IMR-90 (cell line): ENCODE measurements around the gene UBA52. TPM values are rescaled to one million over a fixed set of nuclear protein-coding genes. Genes with fewer than 3 reads are reported as not detected.
A peak's percentile ranks its signal among the peaks of the same experiment; 100 is the strongest.

Experiments used
- ATAC-seq: fragments of 200-7000 bp; cut with Tn5 transposase; 2 replicates; pipeline ENCODE4 v1.9.1; 2020; ENCODE audit warnings: low read depth, mild to moderate bottlenecking, moderate library complexity
- BruUV-seq: library from RNA; stranded (reverse); fragments of 400-500 nt; replicated peaks from 2 replicates; lab custom pipeline; 2021; lab: Mats Ljungman, UMichigan
- CTCF ChIA-PET: fragments of 300-600 bp; formaldehyde crosslinking; extraction: SDS; loops from one replicate; lab custom pipeline; 2021; ENCODE audit warnings: antibody characterized with exemption; lab: Yijun Ruan, JAX
- POLR2A ChIA-PET: fragments of 300-600 bp; sonication (Branson Sonifier 250); formaldehyde crosslinking; loops from one replicate; lab custom pipeline; 2022; ENCODE audit warnings: antibody characterized with exemption; ENCODE audit not compliant: unreplicated experiment; lab: Charles Lee
- DNase-seq: peaks from one replicate; pipeline ENCODE4 v3.0.0; 2013
- H2AFZ ChIP-seq: replicated peaks from 2 replicates; pipeline ENCODE3; 2013; ENCODE audit warnings: low read length, mild to moderate bottlenecking; ENCODE audit not compliant: poor library complexity
- H2AK5ac ChIP-seq: 2 replicates; pipeline ENCODE4 v1.6.1; 2013; ENCODE audit warnings: low read depth, low read length, inconsistent platforms
- H2AK9ac ChIP-seq: replicated peaks from 2 replicates; pipeline ENCODE3; 2013; ENCODE audit warnings: mild to moderate bottlenecking, low read depth, low read length, moderate library complexity; ENCODE audit not compliant: poor library complexity
- H2BK120ac ChIP-seq: 2 replicates; pipeline ENCODE4 v1.6.1; 2013; ENCODE audit warnings: low read depth, low read length, inconsistent platforms
- H2BK15ac ChIP-seq: 3 replicates; pipeline ENCODE4 v1.6.1; 2013; ENCODE audit warnings: low read depth, low read length, inconsistent platforms
- H2BK20ac ChIP-seq: 2 replicates; pipeline ENCODE4 v1.6.1; 2013; ENCODE audit warnings: low read depth, mild to moderate bottlenecking, inconsistent platforms, low read length, moderate library complexity
- H2BK5ac ChIP-seq: 2 replicates; pipeline ENCODE4 v1.6.1; 2013; ENCODE audit warnings: mild to moderate bottlenecking, low read depth, low read length, inconsistent platforms; ENCODE audit not compliant: poor library complexity, severe bottlenecking
- H3K14ac ChIP-seq: replicated peaks from 2 replicates; pipeline ENCODE4 v1.6.1; 2013; ENCODE audit warnings: low read depth, low read length, inconsistent platforms
- H3K18ac ChIP-seq: 2 replicates; pipeline ENCODE4 v1.6.1; 2013; ENCODE audit warnings: low read depth, low read length, control low read depth
- H3K23ac ChIP-seq: 2 replicates; pipeline ENCODE4 v1.6.1; 2013; ENCODE audit warnings: low read depth, low read length, inconsistent platforms
- H3K27ac ChIP-seq: 2 replicates; pipeline ENCODE4 v1.5.1; 2013; ENCODE audit warnings: mild to moderate bottlenecking, control low read depth, low read length; ENCODE audit not compliant: insufficient read depth
- H3K27me3 ChIP-seq: 2 replicates; pipeline ENCODE4 v1.6.1; 2013; ENCODE audit warnings: low read length; ENCODE audit not compliant: control insufficient read depth, insufficient read depth
- H3K36me3 ChIP-seq: 2 replicates; pipeline ENCODE4 v1.6.1; 2013; ENCODE audit warnings: low read length, mixed read lengths; ENCODE audit not compliant: control insufficient read depth, insufficient read depth
- H3K4ac ChIP-seq: 2 replicates; pipeline ENCODE4 v1.6.1; 2013; ENCODE audit warnings: low read depth, low read length, inconsistent platforms
- H3K4me1 ChIP-seq: 2 replicates; pipeline ENCODE4 v1.6.1; 2013; ENCODE audit warnings: low read length, mixed read lengths; ENCODE audit not compliant: control insufficient read depth, insufficient read depth
- H3K4me2 ChIP-seq: 2 replicates; pipeline ENCODE4 v1.6.1; 2013; ENCODE audit warnings: low read depth, mild to moderate bottlenecking, control low read depth, low read length, moderate library complexity
- H3K4me3 ChIP-seq: 2 replicates; pipeline ENCODE4 v1.5.1; 2013; ENCODE audit warnings: low read depth, mild to moderate bottlenecking, control low read depth, low read length, moderate library complexity; ENCODE audit not compliant: insufficient read depth
- H3K56ac ChIP-seq: 2 replicates; pipeline ENCODE4 v1.6.1; 2013; ENCODE audit warnings: low read length, inconsistent platforms; ENCODE audit not compliant: insufficient read depth; ENCODE audit errors: extremely low read depth
- H3K79me1 ChIP-seq, 2 experiments: 2 replicates each; pipeline ENCODE4 v1.6.1; 2013; ENCODE audit warnings: low read length in 2 of 2, inconsistent platforms in 1 of 2, low read depth in 1 of 2
- H3K9ac ChIP-seq: 2 replicates; pipeline ENCODE4 v1.6.1; 2013; ENCODE audit warnings: low read depth, low read length, control low read depth
- H3K9me1 ChIP-seq: 2 replicates; pipeline ENCODE4 v1.6.1; 2013; ENCODE audit warnings: low read length, inconsistent platforms; ENCODE audit not compliant: insufficient read depth
- H3K9me3 ChIP-seq: 2 replicates; pipeline ENCODE4 v1.6.1; 2013; ENCODE audit warnings: low read length; ENCODE audit not compliant: control insufficient read depth, insufficient read depth
- H4K20me1 ChIP-seq: 2 replicates; pipeline ENCODE4 v1.6.1; 2013; ENCODE audit warnings: low read length, inconsistent platforms; ENCODE audit not compliant: insufficient read depth
- H4K5ac ChIP-seq: 2 replicates; pipeline ENCODE4 v1.6.1; 2013; ENCODE audit warnings: mild to moderate bottlenecking, low read depth, low read length, control low read depth
- H4K8ac ChIP-seq, 2 experiments: 2 replicates each; pipeline ENCODE4 v1.6.1; 2013; ENCODE audit warnings: low read depth in 2 of 2, low read length in 2 of 2, control low read depth in 1 of 2, inconsistent platforms in 1 of 2
- H4K91ac ChIP-seq: 2 replicates; pipeline ENCODE4 v1.6.1; 2013; ENCODE audit warnings: low read depth, low read length, inconsistent platforms; ENCODE audit not compliant: insufficient read depth
- ELK1 ChIP-seq: fragments of 150-350 bp; IDR thresholded peaks from 2 replicates; pipeline ENCODE4 v1.6.1; 2016; ENCODE audit warnings: low read depth, mild to moderate bottlenecking, low read length, moderate library complexity, borderline replicate concordance
- RCOR1 ChIP-seq: IDR thresholded peaks from 2 replicates; pipeline ENCODE4 v1.6.1; 2012; ENCODE audit warnings: mild to moderate bottlenecking, low read length, improper control_type of control experiment; ENCODE audit not compliant: insufficient replicate concordance
- WGBS, 2 experiments: methylation state at CpG; one replicate each; pipeline versions ENCODE4 v1.1.5 to v1.1.7; 2013; ENCODE audit warnings: missing lambda C conversion rate in 2 of 2; ENCODE audit not compliant: insufficient read length in 1 of 2; ENCODE audit errors: extremely low coverage in 2 of 2; 5-methylcytosine and 5-hydroxymethylcytosine counted together
- dilution Hi-C: fragments of 300-500 bp; cut with HindIII; formaldehyde crosslinking; loops from one replicate; pipeline ENCODE4 v1.14.3; 2018; ENCODE audit warnings: low sequenced_read_pairs; ENCODE audit not compliant: unreplicated experiment
- in situ Hi-C: fragments of 300-500 bp; cut with MboI; formaldehyde crosslinking; loops from 3 replicates; pipeline ENCODE4 v1.14.3; 2019; ENCODE audit warnings: low sequenced_read_pairs, inconsistent platforms, mixed read lengths
- intact Hi-C: fragments of 100-400 bp; cut with micrococcal nuclease; formaldehyde crosslinking; loops from 2 replicates; pipeline ENCODE4 v1.10.0; 2022
- polyA plus RNA-seq, 3 experiments: library from polyadenylated mRNA; depleted of rRNA; stranded (reverse); fragments of >200 nt; gene quantifications; 2 replicates each; pipeline ENCODE4 v1.2.3, GENCODE V29; 2012; ENCODE audit warnings: low replicate concordance in 1 of 3
- total RNA-seq: library from RNA; depleted of rRNA; stranded (reverse); fragments of >200 nt; gene quantifications from 2 replicates; pipeline ENCODE4 v1.2.3, GENCODE V29; 2012

Gene UBA52
- total and polyA plus RNA-seq, 2 of the 4 experiments (the other 2 are of a cell fraction) = 1,030 to 3,008 TPM

GRCh38 chr19:18541258-18541991, 30.2 kb upstream of the UBA52 start:
- DNase-seq (no peak), ATAC-seq (no peak)
- Histone ChIP-seq H4K20me1 (no peaks in the 10 kb centered on the region), H2AFZ (peak overlapping the region; percentile 58), H4K5ac (no peak overlapping the region), H2AK9ac (no peak overlapping the region), H2BK120ac (no peak overlapping the region), H3K23ac (no peak overlapping the region), H2BK15ac (no peak overlapping the region), H3K18ac (no peak overlapping the region), H3K4me1 (peaks cover 7% of the 10 kb centered on the region), H3K36me3 (peaks cover 38% of the 10 kb centered on the region), H3K27me3 (no peaks in the 10 kb centered on the region), H3K4me3 (no peak overlapping the region), H2BK5ac (no peak overlapping the region), H2BK20ac (no peak overlapping the region), H3K14ac (no peak overlapping the region), H3K27ac (no peak overlapping the region), H4K8ac (no peak overlapping the region), H3K9ac (no peak overlapping the region), H3K4me2 (no peak overlapping the region; the same call in 1 of the 2 replicates), H3K9me1 (peaks cover 13% of the 10 kb centered on the region), H3K56ac (no peak overlapping the region), H3K79me1 (peaks cover 20 to 34% of the 10 kb centered on the region in 2 experiments), H3K9me3 (no peaks in the 10 kb centered on the region), H4K91ac (no peak overlapping the region), H2AK5ac (no peak overlapping the region), H3K4ac (no peak overlapping the region)
- in situ Hi-C loops (no loop called here), dilution Hi-C loops (no loop called here), intact Hi-C loops (no loop called here)
- ChIA-PET POLR2A (no interaction called here), CTCF (no interaction called here)
- no TSS peak for BruUV-seq
- no CpG with 5 or more reads among the region's 21 CpGs for WGBS, 2 experiments
- TF ChIP-seq ELK1 (no peak), RCOR1 (peak; percentile 66)
